T-helper 22 cell (primary cell): ENCODE results near the gene CD27.

Source experiments
- DNase-seq: peaks from one replicate; pipeline ENCODE4 v3.0.0-alpha.2; 2020; ENCODE audit warnings: low read depth

CD27 gene

GRCh38 chr12:6434205-6435140 is 10.3 kb upstream of the CD27 start:
- DNase-seq: no peak

GRCh38 chr12:6435961-6436715 is 8.6 kb upstream of the CD27 start:
- DNase-seq: no peak

GRCh38 chr12:6437586-6437985 is 7.2 kb upstream of the CD27 start:
- DNase-seq: no peak

- DNase-seq: no peak
These were observed 6.4 kb upstream of the CD27 start for GRCh38 chr12:6438345-6438744.

- no peak for DNase-seq
These were observed 4.4 kb upstream of the CD27 start for GRCh38 chr12:6440391-6440790.

GRCh38 chr12:6442836-6443235 is 1.9 kb upstream of the CD27 start:
- DNase-seq: no peak

- no peak for DNase-seq
These were observed 1.3 kb upstream of the CD27 start for GRCh38 chr12:6443361-6443983.

- DNase-seq: no peak
These were observed 724 bp upstream of the CD27 start for GRCh38 chr12:6444031-6444430.

GRCh38 chr12:6450091-6450868 is 5.5 kb downstream of the CD27 start:
- DNase-seq: no peak

- no peak for DNase-seq
These were observed 6.2 kb downstream of the CD27 start for GRCh38 chr12:6450869-6451347.

- DNase-seq: peak; percentile 77
These were observed 6.8 kb downstream of the CD27 start, which contains the start of gene TAPBPL for GRCh38 chr12:6451348-6452244. TAPBPL (plus strand) TSS chr12:6452042; CDS start chr12:6452249, 207 bp downstream.

GRCh38 chr12:6452245-6452943 is 7.6 kb downstream of the CD27 start:
- DNase-seq: no peak

- no peak for DNase-seq
These were observed 8.3 kb downstream of the CD27 start for GRCh38 chr12:6452944-6453630.

GRCh38 chr12:6457220-6457945 is 12.6 kb downstream of the CD27 start:
- no peak for DNase-seq

- no peak for DNase-seq
These were observed 13.7 kb downstream of the CD27 start for GRCh38 chr12:6458281-6459003.

- no peak for DNase-seq
These were observed 14.2 kb downstream of the CD27 start for GRCh38 chr12:6459004-6459337.

- DNase-seq: no peak
These were observed 16.1 kb downstream of the CD27 start for GRCh38 chr12:6460751-6461371.
